Endodermal cell (in vitro differentiated cells): ENCODE data around the gene PNPLA7. TPM values are rescaled to one million over a fixed set of nuclear protein-coding genes. Genes with fewer than 3 reads are reported as not detected.

ENCODE experiments used
- DNase-seq: peaks from one replicate; pipeline ENCODE4 v3.0.0-alpha.2; 2017
- H3K27ac ChIP-seq: 2 replicates; pipeline ENCODE4 v1.5.1; 2013; ENCODE audit warnings: mild to moderate bottlenecking, low read depth, low read length, moderate library complexity
- H3K27me3 ChIP-seq: 2 replicates; pipeline ENCODE4 v1.6.1; 2013; ENCODE audit warnings: mild to moderate bottlenecking, low read length, moderate library complexity; ENCODE audit not compliant: insufficient read depth, control insufficient read depth, poor library complexity, severe bottlenecking
- H3K36me3 ChIP-seq: 2 replicates; pipeline ENCODE4 v1.7.0; 2013; ENCODE audit warnings: mild to moderate bottlenecking, low read length, moderate library complexity; ENCODE audit not compliant: control insufficient read depth, insufficient read depth
- H3K4me1 ChIP-seq: one replicate; pipeline ENCODE4 v1.7.0; 2013; ENCODE audit warnings: low read length; ENCODE audit not compliant: control insufficient read depth, insufficient read depth
- H3K4me3 ChIP-seq: 2 replicates; pipeline ENCODE4 v1.5.1; 2013; ENCODE audit warnings: mild to moderate bottlenecking, low read length, moderate library complexity
- H3K9ac ChIP-seq: 2 replicates; pipeline ENCODE4 v1.6.1; 2013; ENCODE audit warnings: mild to moderate bottlenecking, low read length, moderate library complexity; ENCODE audit not compliant: poor library complexity, severe bottlenecking; ENCODE audit errors: extremely low read depth
- H3K9me3 ChIP-seq: 2 replicates; pipeline ENCODE4 v1.6.1; 2013; ENCODE audit warnings: mild to moderate bottlenecking, low read length, moderate library complexity; ENCODE audit not compliant: control insufficient read depth
- H3K27ac Mint-ChIP-seq: 2 replicates; pipeline ENCODE4 v1.8.0; 2020; ENCODE audit warnings: mixed read lengths
- H3K27me3 Mint-ChIP-seq: 2 replicates; pipeline ENCODE4 v1.8.0; 2021; ENCODE audit warnings: mild to moderate bottlenecking, mixed read lengths; ENCODE audit not compliant: insufficient read depth
- H3K36me3 Mint-ChIP-seq: 2 replicates; pipeline ENCODE4 v1.8.0; 2020; ENCODE audit warnings: low read depth, mixed read lengths
- H3K4me1 Mint-ChIP-seq: 2 replicates; pipeline ENCODE4 v1.8.0; 2020; ENCODE audit warnings: mixed read lengths
- H3K4me3 Mint-ChIP-seq: 2 replicates; pipeline ENCODE4 v1.8.0; 2020; ENCODE audit warnings: mild to moderate bottlenecking, moderate library complexity, mixed read lengths
- H3K9me3 Mint-ChIP-seq: 2 replicates; pipeline ENCODE4 v1.8.0; 2020; ENCODE audit warnings: mild to moderate bottlenecking, mixed read lengths
- WGBS, 2 experiments: methylation state at CpG; one replicate each; pipeline versions ENCODE4 v1.1.5 to v1.1.7; 2013; ENCODE audit warnings: missing lambda C conversion rate in 2 of 2, mixed read lengths in 1 of 2; ENCODE audit not compliant: insufficient coverage in 1 of 2, insufficient read length in 1 of 2; 5-methylcytosine and 5-hydroxymethylcytosine counted together
- total RNA-seq, 2 donors: library from RNA; stranded (reverse); fragmentation: NEBNext Ultra II Directional in 1 of 2; extraction: Animal tissue kit (Norgen Biotek cat#: 25700) in 1 of 2; gene quantifications; 2 replicates in 1 of 2; 3 replicates in 1 of 2; pipeline ENCODE4 v1.2.1, GENCODE V29; 2021
- TF ChIP-seq, protein P1 (sequence below): fragments of 200-600 bp; sonication (generic); conservative IDR thresholded peaks from 2 replicates; pipeline ENCODE4 v1.5.0; 2021; ENCODE audit warnings: antibody characterized with exemption, mild to moderate bottlenecking

The PNPLA7 gene
- total RNA-seq, 2 donors from 2014 or later = 2.0 to 2.4 TPM

DNA sequence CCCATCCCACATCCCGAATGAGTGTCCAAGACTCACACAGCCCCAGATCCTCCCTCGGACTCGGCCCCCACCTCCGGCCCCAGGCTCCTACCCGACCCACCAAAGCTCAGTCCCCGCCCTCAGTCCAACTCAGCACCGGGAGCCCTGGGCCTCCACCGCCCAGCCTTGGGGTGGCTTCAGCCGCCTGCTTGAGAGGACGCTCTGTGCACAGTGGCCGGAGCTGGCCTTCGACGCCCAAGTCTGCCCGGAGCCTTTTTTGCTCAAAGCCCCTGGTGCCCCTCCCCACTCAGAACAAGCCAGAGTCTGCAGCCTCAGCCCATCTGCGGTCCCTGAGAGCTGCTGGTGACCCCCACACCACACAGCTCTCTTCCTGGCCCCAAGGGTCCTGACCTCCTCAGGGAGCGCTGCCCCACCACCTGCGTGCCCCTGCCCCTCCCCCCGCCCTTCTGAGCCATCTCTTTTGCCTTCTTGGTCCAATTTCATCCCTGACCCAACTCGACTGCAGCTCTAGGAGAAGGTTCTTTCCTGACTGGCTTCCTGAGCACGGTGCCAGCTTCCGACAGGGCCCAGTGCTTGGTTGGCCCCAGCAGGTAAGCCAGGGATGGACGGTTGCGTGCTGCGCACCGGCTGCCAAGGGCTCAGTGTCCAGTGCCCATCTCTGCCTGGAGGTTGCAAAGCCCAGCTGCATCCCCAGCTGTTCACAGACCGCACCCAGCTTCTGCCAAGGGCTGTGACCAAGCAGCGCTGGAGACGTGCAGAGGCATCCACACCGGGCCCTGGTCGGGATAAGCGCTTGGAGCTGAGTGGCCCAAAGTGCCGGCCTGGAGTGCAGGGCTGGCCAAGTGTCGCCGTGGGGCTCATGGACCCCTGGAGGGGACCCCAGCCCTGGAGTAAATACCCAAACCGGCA lies 63.4 kb downstream of the PNPLA7 start:
- H3K4me3 ChIP-seq = no peak overlapping the region
- Mint-ChIP-seq H3K27me3 (no peaks in the 10 kb centered on the region), H3K4me1 (no peaks in the 10 kb centered on the region), H3K27ac (no peak overlapping the region), H3K36me3 (no peaks in the 10 kb centered on the region), H3K9me3 (no peaks in the 10 kb centered on the region), H3K4me3 (no peak overlapping the region)
- no peak overlapping the region for H3K27ac ChIP-seq
- no peaks in the 10 kb centered on the region for H3K9me3 ChIP-seq
- no peaks in the 10 kb centered on the region for H3K36me3 ChIP-seq
- TF ChIP-seq, protein P1, sequence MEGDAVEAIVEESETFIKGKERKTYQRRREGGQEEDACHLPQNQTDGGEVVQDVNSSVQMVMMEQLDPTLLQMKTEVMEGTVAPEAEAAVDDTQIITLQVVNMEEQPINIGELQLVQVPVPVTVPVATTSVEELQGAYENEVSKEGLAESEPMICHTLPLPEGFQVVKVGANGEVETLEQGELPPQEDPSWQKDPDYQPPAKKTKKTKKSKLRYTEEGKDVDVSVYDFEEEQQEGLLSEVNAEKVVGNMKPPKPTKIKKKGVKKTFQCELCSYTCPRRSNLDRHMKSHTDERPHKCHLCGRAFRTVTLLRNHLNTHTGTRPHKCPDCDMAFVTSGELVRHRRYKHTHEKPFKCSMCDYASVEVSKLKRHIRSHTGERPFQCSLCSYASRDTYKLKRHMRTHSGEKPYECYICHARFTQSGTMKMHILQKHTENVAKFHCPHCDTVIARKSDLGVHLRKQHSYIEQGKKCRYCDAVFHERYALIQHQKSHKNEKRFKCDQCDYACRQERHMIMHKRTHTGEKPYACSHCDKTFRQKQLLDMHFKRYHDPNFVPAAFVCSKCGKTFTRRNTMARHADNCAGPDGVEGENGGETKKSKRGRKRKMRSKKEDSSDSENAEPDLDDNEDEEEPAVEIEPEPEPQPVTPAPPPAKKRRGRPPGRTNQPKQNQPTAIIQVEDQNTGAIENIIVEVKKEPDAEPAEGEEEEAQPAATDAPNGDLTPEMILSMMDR = no peak
- no peaks in the 10 kb centered on the region for H3K27me3 ChIP-seq
- H3K9ac ChIP-seq = no peak overlapping the region
- 91 to 93% methylated on average over 13 to 35 of the region's 35 CpGs for WGBS, 2 experiments
- H3K4me1 ChIP-seq = no peaks in the 10 kb centered on the region
- no peak for DNase-seq

DNA sequence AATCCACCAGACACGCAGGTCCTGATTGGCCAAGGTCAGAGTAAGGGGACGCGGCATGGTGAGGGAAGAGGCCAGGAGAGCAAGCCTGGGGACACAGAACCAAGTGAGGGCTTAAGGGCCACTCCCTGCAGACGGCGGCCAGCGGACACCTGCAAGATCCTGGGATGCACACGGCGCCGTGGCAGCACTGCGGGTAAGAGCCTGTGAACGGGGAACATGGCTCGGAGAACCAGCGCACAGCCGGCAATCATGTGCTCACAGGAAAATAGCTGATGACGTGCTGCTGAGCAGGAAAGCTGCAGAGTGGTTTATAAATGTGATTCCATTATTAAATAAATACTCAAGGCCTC lies 64.1 kb downstream of the PNPLA7 start:
- no peaks in the 10 kb centered on the region for H3K4me1 Mint-ChIP-seq
- no peaks in the 10 kb centered on the region for H3K27me3 Mint-ChIP-seq
- H3K4me1 ChIP-seq = no peaks in the 10 kb centered on the region
- H3K27me3 ChIP-seq = no peaks in the 10 kb centered on the region
- 94% methylated on average over 14 to 15 of the region's 15 CpGs for WGBS, 2 experiments
- no peaks in the 10 kb centered on the region for H3K36me3 ChIP-seq
- no peak overlapping the region for H3K4me3 Mint-ChIP-seq
- no peaks in the 10 kb centered on the region for H3K9me3 Mint-ChIP-seq
- H3K27ac Mint-ChIP-seq = no peak overlapping the region
- H3K9me3 ChIP-seq = no peaks in the 10 kb centered on the region
- no peak overlapping the region for H3K9ac ChIP-seq
- H3K36me3 Mint-ChIP-seq = no peaks in the 10 kb centered on the region
- TF ChIP-seq, protein P1 = no peak
- no peak for DNase-seq
- H3K4me3 ChIP-seq = no peak overlapping the region
- no peak overlapping the region for H3K27ac ChIP-seq

DNA sequence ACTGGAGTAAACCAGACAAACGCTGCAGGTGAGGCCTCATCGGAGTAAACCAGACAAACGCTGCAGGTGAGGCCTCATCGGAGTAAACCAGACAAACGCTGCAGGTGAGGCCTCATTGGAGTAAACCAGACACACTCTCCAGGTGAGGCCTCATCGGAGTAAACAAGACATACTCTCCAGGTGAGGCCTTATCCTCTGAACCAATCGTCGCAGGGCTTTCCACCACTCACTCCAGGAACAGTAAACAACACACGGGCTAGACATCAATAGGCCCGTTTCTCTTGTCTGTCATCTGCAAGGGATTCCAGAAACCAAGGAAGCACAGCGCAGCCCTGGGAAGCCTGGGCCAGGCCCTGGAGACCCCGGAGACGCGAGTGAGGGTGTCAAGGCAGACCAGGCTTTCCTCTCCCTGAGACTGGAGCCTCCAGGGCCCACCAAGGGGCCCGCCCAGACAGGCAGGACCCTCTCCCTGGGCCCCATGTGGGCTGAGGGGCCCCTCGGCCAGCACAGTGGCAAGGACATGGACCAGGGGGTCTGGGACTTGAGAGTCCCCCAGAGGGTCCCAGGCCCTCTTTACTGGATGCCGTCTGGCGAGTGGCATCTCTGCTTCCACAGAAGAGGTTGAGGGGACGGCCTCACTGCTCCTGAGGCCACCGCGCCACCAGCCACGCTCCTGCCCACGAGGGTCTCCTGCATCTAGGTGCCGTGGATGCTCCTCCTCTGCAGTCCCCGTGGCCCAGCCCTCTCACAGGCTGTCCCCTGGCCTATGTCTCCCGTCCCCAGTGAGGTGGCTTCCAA lies 64.7 kb downstream of the PNPLA7 start:
- Histone ChIP-seq H3K9me3 (no peaks in the 10 kb centered on the region), H3K27me3 (no peaks in the 10 kb centered on the region), H3K4me1 (no peaks in the 10 kb centered on the region), H3K27ac (no peak overlapping the region), H3K9ac (no peak overlapping the region), H3K4me3 (no peak overlapping the region), H3K36me3 (no peaks in the 10 kb centered on the region)
- Mint-ChIP-seq H3K4me3 (no peak overlapping the region), H3K36me3 (no peaks in the 10 kb centered on the region), H3K27ac (no peak overlapping the region), H3K27me3 (no peaks in the 10 kb centered on the region), H3K9me3 (no peaks in the 10 kb centered on the region), H3K4me1 (no peaks in the 10 kb centered on the region)
- TF ChIP-seq, protein P1 = no peak
- WGBS, 2 experiments = 94 to 96% methylated on average over 17 to 26 of the region's 26 CpGs
- DNase-seq = no peak
